T-helper 1 cell (primary cell): ENCODE measurements around the gene MZF1.

ENCODE experiments used
- DNase-seq, 5 donors: peaks; one replicate each; pipeline ENCODE4 v3.0.0-alpha.2; 2012 to 2020

Gene MZF1

DNA sequence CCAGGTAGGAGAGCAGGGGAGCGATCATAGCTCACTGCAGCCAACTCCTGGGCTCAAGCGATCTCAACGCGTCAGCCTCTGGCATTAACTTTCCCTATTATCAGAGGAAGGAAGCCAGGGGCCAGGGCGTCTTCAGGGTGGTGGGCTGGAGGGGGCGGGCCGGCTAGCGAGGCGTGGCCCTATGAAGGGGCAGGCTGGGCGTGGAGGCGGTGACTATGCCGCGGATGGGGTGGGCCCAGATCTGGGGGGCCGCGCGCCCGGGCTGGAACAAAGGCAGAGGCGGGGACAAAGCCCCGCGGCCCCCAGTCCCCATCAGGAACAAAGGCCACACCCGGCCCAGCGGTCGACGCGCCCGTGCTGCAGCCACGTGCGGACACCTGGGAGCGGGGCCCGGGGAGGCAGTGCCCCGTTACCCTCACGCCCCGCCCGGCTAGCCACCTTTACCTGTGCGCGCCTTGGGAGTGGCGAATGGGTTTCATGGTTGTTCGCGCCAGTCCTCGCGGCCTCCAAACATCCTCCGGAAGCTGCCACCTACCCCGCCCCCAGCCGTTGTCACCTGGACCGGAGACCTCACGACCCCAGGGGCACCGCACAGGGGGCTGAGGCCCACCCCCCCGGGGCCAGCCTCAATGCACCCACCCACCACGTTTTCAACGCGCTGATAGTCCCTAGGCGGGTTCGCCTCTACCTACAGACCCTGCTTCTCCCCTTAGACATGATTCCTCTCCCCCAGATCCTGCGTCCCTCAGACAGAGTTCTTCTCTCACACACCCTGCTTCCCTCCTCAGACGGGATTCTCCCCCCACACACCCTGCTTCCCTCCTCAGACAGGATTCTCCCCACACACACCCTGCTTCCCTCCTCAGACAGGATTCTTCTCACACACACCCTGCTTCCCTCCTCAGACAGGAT is 34.6 kb downstream of the MZF1 start:
- peak in 1 of 5 donors; percentile 49 for DNase-seq

DNA sequence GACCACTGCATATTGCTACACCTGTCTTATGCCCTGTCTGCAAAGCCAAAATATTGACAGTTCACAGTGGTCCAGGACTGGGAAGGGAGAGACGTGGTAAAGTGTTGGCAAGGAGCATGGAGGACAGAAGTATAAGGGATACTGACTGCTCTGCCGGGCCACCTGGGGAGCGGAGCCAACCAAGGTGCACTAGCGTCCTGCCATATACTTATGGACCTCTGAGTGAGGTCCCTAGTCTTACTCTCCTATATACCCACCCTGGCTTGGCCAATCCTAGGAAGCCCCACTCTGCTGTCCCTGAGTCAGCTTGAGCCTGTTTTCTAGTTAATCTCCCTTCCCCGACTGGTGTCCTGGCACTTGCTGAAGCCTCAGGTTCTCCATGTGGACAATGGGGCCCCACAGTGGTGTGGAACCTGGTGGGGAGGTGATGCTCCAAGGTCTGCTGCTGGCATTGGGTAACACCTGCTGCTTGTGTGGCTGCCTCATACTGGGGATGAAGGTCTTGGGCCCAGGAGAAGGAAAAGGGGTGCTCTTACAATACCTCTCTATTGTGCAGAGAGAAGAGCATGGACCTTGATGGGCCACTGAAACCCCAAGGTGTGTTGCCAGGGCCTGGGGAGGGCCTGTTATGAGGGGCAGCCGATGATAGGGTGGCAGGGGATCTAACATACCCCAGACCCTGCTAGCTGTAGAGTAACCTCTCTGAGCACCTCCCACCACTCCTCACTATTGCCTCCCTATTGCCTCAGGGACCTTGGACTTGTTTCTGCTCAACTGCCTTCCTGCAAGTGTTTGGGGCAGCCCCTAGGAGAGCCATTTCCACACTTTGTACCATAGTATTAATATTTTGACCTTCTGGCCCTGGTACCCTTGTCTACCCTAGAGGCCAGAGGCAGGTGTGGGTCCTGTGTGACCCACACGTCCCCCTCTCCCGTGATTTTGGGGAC is 36.0 kb downstream of the MZF1 start:
- DNase-seq: no peak

DNA sequence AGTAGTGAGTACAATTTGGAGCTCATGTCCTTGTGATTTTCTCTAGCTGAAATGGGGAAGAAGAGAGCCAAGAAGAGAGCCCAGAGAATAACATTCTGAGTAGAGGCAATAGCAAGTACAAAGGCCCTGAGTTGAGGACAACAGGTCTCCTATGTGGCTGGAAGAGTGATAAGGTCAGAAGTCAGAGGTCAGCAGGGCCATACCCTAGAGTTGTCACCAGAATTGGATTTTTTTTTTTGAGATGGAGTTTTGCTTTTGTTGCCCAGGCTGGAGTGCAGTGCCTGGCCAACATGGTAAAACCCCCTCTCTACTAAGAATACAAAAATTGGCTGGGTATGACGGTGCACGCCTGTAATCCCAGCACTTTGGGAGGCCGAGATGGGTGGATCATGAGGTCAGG is 37.3 kb downstream of the MZF1 start:
- no peak for DNase-seq

DNA sequence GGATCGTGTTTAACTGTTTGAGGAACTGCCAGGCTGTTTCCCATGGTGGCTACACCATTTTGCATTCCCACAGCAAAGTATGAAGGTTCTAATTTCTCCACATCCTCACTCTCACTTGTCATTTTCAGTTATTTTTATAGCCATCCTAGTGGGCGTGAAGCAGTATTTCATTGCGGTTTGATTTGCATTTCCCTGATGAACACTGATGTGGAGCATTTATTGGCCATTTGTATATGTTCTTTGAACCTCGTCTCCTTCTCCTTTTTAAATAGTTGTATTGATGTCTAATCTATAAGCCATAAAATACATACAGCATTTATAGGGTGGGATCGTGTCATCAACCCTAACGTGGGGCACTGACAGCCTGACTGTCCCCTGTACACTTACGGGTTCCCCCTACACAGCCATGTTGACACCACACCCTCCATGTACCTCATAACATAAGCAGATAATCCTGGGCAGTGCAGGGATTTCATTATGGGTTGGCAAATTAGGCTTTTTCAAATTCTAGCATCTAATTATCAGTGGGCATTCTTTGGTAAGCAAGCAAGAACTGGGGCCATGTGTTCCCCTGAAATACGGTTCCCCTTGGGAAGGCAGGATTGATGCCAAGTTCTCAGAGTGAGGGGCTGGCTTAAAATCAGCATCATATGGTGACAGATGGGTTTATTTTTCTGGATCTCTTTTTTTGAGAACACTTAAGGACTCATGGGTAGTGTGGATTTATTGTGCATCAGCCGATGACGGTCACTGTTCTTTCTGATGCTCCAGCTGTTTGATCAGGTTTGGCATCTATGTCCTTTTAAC is 41.9 kb downstream of the MZF1 start:
- no peak for DNase-seq

DNA sequence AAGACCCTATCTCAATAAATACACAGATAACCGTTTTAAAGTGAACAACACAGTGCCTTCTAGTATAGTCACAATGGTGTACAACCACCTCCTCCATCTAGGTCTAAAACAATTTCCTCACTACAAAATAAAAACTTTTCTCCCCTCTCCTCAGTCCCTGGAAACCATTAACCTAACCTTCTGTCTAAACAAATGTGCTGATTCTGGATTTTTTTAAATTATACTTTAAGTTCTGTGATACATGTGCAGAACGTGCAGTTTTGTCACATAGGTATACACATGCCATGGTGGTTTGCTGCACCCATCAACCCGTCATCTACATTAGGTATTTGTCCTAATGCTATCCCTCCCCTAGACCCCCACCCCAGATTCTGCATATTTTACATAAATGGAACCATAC is 43.7 kb downstream of the MZF1 start:
- no peak for DNase-seq

DNA sequence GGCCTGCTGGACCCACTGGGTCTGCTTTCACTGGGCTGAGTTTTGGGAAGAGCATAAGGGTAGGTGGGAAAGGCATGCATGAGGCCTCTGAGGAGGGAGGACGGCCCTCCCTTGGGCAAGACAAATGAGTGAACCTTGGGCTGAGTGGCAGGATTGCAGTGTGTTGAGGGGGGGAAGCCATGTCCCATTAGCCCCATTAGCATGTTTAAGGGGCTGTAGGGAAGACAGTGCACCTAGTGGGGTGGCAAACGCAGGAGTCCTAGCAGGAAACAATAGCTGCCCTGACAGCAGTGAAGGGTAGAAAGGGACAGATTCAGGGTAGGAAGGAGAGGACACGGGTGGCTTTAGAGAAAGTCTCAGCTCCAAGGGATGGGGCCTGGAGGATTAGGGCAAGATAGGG is 50.4 kb downstream of the MZF1 start:
- no peak for DNase-seq

DNA sequence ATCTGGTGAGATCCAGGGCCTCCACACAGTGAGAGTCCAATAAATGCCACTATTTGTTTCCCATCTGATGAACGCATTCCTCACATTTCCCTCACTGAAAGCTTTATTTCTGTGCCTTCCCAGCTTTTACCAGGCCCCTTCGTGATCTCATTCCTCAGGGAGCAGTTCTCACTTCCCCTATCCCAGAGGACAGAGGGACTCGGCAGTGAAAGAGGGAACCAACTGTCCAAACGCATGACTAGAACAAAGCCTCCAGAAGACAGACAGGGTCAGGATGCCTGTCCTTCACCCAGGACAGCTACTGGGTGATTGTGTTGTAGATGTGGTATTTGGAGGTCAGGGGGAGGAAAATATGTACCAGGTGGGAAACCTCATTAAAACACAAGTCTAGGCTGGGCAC is 51.5 kb downstream of the MZF1 start:
- no peak for DNase-seq

DNA sequence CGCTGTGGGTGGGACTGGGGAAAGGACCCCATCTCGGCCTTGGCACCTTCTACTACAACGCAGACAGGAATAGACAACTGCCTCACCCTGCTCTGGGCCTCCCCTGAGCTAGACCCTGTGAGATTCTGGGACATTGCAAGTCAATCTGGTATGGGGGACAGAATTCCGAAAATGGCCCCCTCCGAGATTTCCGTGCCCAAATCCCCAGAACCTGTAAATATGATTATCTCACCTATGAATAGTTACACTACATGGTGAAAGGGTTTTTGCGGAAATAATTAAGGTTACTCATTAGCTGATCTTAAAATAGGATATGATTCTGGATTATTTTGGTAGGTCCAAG is 52.9 kb downstream of the MZF1 start:
- DNase-seq: no peak

DNA sequence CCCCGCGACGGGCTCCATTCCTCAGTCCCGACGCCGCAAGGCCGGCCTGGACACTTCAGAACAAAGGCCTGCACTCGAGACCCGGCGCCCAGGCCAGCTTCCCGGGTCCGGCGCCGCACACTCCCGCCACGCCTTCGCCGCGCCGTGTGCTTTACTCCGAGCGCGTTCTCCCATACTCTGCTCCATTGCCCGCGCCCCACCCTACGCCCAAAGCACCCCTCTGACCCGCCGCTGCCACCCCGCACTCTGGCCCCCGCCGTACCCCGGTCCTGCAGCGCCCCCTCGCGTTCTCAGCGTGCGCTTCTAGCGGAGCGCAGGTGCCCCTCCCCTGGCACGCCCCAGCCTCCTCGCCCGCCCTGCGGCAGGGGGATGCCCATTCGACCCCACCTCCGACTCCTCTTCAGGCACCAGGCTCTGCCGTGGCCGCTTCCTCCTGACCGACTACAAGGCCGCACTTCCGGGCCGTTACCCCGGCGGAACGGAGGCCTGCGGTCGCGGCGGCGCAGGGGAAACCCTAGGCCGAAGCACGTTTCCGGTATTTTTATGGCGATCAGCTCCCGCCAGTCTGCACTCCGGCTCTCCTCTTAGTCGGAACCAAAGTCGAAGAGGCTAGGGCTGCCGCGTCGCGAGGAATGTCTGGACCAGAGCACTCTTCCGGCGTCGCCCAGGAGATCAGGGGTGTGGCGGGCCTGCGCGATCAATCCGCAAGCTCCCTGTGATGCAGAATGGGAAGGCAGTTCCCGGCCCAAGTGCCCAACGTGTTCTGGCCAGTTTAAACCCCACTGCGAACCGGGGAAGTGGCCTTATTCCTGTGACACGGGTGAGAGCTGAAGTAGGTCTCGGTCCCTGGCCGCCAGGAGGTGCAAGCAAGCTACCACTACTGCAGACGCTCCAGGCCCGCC is 53.5 kb downstream of the MZF1 start, which contains the start of gene ZBTB45:
Gene ZBTB45 (minus strand): TSS at position 456 of the 902 bp plus-strand sequence. CDS start 2,137 bp downstream, outside the sequence.
- peak; percentile 79 to 96 (median 83) for DNase-seq

DNA sequence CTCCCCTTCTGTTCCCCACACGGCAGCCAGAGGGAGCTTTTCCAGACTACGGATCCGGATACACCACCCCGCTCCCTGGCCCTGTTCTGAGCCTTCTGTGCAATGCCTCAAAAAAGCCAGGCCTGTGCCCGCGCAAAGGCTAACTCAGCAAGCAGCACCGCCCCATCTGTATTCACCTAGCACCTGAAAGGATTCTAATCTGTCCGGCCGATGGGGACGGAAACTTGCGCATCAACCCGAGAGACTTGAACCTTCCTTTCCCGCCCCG is 54.1 kb downstream of the MZF1 start:
- DNase-seq: peak in 3 of 5 donors; percentile 36 to 65 (median 42)

DNA sequence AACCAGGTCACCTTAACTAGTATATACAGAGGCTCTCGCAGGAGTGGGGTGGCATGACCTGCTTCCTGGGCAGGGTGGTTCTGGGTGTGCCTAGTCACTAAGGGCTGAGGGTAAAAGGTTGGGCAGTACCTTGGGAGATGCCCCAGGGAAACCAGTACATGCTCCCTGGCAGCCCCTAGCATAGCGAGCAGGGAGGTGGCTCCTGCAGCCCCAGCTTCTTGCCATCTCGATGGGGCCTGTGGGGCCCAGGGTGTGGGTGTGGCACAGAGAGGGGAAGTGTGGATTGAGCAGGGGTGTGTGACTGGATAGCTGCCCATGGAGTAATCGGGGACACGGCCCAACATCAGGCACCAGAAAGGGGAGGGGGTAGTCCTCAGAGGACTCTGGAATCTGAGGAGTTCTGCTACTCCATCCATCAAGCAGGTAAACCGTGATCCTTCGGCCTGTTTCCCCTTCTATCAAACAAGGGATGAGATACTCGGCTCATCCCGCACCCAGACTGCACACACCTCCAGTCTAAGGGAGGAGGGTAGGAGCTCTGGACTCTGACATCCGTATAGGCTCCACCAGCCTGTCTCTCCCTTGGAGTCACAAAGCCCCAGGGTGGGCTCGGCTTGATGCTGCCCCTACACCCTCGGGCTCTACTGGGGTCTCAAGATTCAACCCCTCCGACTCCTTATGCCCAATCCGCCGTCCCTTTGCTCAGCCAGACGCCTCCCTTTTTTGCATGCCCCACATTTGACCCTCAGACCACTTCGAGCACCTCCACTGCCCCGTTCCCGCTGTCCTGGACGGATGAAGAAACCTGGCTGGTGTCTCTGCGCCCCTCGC is 54.7 kb downstream of the MZF1 start:
- DNase-seq: no peak

DNA sequence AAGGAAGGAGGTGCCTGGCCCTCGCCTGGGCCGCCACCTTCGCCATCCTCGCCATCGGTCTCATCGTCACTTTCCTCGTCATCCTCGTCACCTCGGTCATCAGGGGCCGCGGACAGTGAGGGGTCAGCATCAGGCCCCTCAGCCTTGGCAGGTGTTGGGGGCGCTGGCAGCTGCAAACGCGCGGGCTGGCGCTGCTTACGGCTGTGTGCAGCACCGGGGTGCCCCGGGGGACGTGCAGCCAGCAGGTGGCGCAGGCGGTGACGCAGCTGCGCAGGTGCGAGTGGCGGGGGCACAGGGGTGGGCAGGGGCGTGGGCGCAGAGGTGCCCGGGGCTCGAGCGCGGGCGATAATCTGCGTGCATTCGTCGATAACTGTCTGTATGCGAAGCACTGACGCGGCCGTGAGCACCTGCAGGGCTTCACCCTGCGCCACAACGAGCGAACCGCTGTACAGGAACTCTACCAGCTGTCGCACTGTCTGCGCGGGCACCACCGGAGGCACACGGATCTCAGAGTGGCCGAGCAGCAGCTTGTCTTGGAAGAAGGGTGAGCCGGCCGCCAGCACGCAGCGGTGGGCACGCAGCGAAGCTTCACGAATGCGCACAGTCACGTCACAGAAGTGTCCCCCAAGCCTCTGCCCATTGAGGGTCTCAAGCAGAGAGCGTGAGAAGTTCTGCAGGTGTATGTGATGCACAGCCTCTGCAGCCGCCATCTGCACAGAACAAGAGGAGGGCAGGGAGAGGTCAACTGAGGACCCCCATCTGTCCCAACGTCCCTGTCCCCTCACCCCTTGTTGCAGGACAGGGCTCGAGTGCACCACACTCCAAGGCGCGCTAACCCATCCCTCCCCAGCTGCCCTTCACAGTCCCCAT is 55.9 kb downstream of the MZF1 start:
- no peak for DNase-seq

DNA sequence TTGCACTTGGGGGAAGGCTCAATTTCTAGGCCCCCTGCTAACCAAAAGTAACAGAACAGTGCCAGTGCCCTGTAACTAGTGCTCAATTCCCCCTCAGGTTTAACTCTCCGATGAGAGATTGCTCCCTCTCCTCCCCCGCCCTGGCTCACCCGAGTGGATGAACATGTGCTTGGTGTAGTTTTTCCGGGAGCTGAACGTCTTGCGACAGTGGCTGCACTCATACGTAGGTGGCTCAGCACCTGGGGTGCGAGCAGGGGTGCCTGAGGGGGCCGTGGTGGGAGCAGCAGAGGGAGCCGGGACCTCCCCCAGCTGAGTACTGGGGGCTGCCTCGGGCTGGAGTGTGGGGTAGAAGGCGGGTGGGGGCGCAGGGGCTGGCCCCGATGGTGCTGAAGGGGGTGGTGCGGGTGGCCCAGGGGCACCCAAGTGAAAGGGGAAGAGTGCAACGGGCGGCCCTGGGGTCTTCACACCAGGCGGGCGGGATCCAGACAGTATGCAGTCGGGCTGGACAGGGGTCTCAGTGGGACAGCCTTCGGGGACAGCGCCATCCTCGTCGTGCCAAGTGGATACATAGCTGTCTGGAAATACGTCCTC is 56.8 kb downstream of the MZF1 start:
- DNase-seq: no peak

DNA sequence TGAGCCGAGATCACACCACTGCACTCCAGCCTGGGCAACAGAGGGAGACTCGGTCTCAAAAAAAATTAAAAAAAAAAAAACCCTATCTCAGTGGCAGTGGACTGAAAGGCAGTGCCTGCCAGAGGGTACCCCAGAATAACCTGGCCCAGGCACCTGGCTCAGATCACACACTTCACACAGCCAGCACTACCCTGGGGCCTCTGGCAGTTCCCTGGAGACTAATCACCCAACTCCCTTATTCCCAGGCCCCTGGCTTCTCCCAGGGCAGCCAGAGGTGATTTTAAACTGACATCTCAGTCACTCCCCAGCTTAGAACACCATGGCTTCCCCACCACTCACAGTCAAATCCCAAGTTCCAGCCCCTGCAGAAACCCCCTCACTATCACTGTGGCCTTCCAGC is 57.9 kb downstream of the MZF1 start:
- no peak for DNase-seq

DNA sequence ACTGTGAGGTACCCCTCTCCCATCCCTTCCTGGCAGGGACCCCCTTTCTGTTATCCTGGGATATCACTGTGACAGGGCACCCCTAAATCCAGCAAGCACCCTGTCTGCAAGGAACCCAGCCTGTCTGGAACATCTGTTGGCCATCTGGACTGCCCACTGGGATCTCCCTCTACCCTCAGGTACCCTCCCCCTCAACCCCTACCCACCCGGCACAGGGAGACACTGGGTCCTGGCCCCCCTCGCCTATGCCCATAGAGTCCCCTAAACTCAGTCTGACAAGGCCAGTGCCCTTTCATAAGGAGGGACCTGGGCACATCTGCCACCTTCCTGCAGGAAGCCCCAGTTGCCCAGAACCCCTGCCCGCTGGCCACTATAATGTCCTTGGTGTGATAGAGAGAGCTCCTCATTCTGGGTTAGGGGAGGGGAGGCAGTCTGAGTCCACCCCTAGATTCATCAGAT is 58.5 kb downstream of the MZF1 start:
- DNase-seq: no peak

DNA sequence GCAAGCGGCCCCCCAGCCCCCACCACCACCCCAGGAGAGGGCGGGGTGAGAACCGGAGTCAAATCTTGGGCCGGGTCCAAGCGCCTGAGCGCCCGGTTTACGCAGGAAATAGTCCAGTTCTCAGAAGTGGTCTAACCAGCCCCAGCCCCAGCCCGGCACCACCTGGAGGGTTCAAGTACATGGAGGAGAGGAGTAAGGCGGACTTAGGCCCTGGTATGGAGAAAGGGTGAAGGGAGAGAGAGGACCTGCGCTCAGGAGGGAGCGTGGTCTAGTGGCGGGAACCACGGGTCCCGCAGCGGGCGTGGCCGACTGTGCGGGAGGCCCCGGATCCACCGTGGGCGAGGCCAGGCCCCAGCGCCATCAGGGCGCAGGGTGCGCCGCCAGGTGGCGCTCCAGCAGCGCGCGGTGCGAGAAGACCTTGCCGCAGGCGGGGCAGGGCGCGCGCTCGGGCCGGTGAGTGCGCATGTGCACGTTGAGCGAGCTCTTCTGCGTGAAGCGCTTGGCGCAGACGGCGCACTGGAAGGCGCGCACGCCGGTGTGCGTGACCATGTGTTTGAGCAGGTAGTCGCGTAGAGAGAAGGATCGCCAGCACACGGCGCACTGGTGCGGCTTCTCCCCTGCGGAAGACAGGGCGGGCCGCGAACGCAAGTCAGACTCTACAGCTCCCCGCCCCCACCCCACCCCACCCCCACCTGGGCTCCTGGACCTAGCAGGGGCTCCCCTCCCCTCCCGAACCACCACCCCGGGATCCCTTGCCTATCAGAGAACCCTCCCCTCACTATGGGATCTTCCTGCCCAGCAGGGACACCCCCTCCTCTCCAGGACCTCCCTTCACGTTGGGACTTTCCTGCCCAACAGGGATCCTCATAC is 59.2 kb downstream of the MZF1 start:
- DNase-seq: peak; percentile 88 to 97 (median 91)

DNA sequence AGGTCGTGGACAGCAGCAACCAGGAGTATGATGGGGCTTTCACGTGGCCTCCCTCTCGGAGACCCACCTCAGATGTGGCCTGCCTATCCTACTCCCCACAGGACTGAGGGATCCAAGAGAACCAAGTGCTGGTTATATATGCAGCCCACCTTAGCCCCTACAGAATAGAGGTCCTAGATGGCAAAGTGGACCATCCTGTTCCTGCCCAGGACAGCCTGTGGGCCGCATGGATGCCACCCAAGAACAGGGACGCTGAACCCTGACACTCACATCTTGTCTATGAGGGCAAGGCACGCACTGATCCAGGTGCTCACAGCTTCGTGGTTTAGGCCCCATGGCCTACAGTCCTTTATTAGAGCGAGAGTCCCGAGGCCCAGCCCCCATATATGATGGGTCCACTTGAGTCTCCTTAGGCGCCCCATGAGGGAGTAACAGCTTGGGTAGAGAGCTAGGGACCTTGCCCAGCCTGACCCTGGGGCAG is 59.9 kb downstream of the MZF1 start:
- no peak for DNase-seq
